ENCODE measurements around the gene PPP1R13L.

PPP1R13L gene

DNA sequence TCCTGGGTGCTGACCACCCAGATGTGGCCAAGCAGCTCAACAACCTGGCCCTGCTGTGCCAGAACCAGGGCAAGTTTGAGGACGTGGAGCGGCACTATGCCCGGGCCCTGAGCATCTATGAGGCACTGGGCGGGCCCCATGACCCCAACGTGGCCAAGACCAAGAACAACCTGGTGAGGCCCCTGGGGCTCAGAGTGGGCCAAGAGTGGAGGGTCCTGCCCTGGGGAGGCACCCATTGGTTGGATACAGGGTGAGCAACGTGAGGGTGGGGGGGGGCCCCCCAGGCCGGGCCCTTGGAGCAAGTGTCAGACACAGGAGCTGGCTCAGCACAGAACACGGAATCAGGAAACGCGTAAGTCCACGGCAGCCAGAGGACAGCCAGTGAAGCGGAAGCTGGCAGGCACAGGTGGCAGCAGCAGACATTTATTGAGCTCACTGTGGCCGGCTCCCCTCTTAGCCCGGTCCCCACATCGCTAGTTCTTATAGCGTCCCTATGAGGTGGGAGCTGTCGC, 55.4 kb downstream of the PPP1R13L start:
- ChIA-PET POLR2A (no interaction called here), CTCF (interaction anchor here (0.6 kb wide), 1 partner anchor 312 kb away, joined by 3 read pairs; no protein-coding TSS in a partner anchor)
- TF ChIP-seq L3MBTL2 (conservative IDR thresholded peaks at IDR 0.05) (no peak), BHLHE40 (IDR thresholded peaks at IDR 0.05; ENCODE audit: borderline replicate concordance) (no peak), HDGF (IDR thresholded peaks at IDR 0.05; ENCODE audit: borderline replicate concordance) (no peak), NFRKB (IDR thresholded peaks at IDR 0.05) (no peak), LEF1 (IDR thresholded peaks at IDR 0.05; ENCODE audit: borderline replicate concordance) (no peak), ELF4 (IDR thresholded peaks at IDR 0.05) (no peak), FOXA1 (IDR thresholded peaks at IDR 0.05) (no peak)
- TF ChIP-seq, protein P1, sequence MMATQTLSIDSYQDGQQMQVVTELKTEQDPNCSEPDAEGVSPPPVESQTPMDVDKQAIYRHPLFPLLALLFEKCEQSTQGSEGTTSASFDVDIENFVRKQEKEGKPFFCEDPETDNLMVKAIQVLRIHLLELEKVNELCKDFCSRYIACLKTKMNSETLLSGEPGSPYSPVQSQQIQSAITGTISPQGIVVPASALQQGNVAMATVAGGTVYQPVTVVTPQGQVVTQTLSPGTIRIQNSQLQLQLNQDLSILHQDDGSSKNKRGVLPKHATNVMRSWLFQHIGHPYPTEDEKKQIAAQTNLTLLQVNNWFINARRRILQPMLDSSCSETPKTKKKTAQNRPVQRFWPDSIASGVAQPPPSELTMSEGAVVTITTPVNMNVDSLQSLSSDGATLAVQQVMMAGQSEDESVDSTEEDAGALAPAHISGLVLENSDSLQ (IDR thresholded peaks at IDR 0.05), result no peak
- DNase-seq (ENCODE audit: extremely low spot score), result no peak

DNA sequence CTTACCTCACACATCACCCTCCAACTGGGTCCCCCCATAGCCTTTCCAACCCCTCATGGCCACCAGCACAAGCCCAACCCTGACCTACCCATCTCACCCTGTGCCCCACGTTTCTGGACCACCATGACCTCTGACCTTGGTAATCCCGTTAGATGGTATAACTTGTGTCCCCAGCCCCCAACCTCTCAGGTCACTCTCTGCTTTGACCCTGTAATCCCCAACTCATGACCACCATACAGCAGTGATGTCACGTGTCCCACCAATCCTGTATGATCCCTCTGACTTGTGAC, 55.8 kb downstream of the PPP1R13L start:
- no peak for DNase-seq (ENCODE audit: extremely low spot score)
- ChIA-PET POLR2A (no interaction called here), CTCF (no interaction called here)
- no peak for TF ChIP-seq CTBP1 (IDR thresholded peaks at IDR 0.05; ENCODE audit: borderline replicate concordance)
- no peak for TF ChIP-seq FOXM1 (IDR thresholded peaks at IDR 0.05; ENCODE audit: borderline replicate concordance)
- no peak for TF ChIP-seq BHLHE40 (IDR thresholded peaks at IDR 0.05; ENCODE audit: borderline replicate concordance)
- no peak for TF ChIP-seq HDGF (IDR thresholded peaks at IDR 0.05; ENCODE audit: borderline replicate concordance)
- no peak for TF ChIP-seq SP1 (IDR thresholded peaks at IDR 0.05)
- no peak for TF ChIP-seq L3MBTL2 (conservative IDR thresholded peaks at IDR 0.05)
- no peak for TF ChIP-seq ZNF384 (IDR thresholded peaks at IDR 0.05)
- TF ChIP-seq LEF1 (IDR thresholded peaks at IDR 0.05; ENCODE audit: borderline replicate concordance), result no peak
- no peak for TF ChIP-seq TARDBP (IDR thresholded peaks at IDR 0.05)
- TF ChIP-seq FOXA1 (IDR thresholded peaks at IDR 0.05), result no peak
- TF ChIP-seq ARNT (IDR thresholded peaks at IDR 0.05), result no peak
- no peak for TF ChIP-seq NFRKB (IDR thresholded peaks at IDR 0.05)
- TF ChIP-seq SUZ12 (IDR thresholded peaks at IDR 0.05), result no peak
- no peak for TF ChIP-seq ELF4 (IDR thresholded peaks at IDR 0.05)
- no peak for TF ChIP-seq FOXK2 (IDR thresholded peaks at IDR 0.05)
- TF ChIP-seq, protein P1 (IDR thresholded peaks at IDR 0.05), result no peak

DNA sequence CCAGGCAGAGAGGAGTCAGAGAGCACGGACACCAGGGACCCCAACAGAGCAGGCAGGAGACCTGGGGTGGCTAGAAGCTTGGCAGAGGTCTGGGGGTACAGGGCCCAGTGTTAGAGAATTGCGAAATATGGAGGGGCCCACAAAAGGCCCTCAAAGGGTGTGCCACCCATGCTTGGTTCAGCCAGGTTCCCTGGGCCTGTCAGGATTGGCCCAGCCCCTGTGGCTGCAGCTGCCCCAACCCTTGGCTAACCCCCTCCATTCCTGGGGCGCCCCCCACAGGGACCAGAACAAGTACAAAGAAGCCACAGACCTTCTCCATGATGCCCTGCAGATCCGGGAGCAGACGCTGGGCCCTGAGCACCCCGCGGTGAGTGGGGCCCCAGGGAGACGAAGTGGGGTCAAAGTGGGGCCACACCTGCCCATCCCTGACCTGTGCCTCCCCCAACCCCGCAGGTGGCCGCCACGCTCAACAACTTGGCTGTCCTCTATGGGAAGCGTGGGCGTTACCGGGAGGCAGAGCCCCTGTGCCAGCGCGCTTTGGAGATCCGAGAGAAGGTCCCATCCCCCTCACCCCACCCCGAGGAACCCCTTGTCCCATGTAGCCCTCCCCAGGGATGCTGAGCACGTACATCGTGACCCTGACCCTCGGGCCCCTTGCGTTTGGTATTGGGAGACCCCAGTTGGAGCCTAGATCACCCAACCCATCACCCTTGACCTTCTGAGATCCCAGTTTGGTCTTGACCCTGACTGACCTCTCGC, 56.3 kb downstream of the PPP1R13L start:
- POLR2A ChIA-PET, result no interaction called here
- CTCF ChIA-PET, result no interaction called here
- no peak for DNase-seq (ENCODE audit: extremely low spot score)
- TF ChIP-seq, protein P1 (IDR thresholded peaks at IDR 0.05), result no peak
- TF ChIP-seq ARNT (IDR thresholded peaks at IDR 0.05) (no peak), ZNF384 (IDR thresholded peaks at IDR 0.05) (no peak), ELF4 (IDR thresholded peaks at IDR 0.05) (no peak), FOXM1 (IDR thresholded peaks at IDR 0.05; ENCODE audit: borderline replicate concordance) (no peak), L3MBTL2 (conservative IDR thresholded peaks at IDR 0.05) (no peak), HDGF (IDR thresholded peaks at IDR 0.05; ENCODE audit: borderline replicate concordance) (no peak), CTBP1 (IDR thresholded peaks at IDR 0.05; ENCODE audit: borderline replicate concordance) (no peak)

DNA sequence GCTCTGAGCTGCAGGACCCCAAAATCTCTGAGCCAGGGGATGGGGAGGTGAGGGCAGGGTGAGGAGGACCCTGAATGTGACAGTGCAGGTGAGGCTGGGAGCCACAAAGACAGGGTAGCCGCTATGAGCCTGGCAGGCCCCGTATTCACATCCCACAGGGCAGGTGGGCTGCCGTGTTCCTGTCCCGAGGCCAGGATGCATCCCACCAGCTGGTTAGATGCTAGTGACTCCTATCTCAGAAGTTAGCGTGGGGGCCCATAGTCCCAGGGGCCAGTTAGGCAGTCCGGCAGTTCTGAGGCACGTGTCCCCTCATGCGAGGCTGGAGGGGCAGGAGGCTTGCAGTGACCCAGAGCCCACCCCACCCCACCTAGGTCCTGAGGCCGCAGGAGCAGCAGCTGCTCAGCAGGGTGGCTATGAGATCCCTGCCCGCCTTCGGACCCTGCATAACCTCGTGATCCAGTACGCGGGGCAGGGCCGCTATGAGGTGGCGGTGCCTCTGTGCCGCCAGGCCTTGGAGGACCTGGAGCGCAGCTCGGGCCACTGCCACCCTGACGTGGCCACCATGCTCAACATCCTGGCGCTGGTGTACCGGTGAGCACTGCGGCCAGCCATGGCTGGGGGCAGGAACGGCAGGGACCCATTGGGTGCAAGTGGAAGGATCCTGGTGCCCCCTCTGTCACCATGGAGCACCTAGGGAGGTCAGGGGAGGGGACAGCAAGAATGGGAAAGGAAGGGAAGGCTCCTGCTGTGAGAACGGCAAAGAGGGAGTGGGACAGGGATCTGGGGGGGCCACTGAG, 57.1 kb downstream of the PPP1R13L start:
- CTCF ChIA-PET, result no interaction called here
- TF ChIP-seq HDGF (IDR thresholded peaks at IDR 0.05; ENCODE audit: borderline replicate concordance) (no peak), SP1 (IDR thresholded peaks at IDR 0.05) (no peak), CTBP1 (IDR thresholded peaks at IDR 0.05; ENCODE audit: borderline replicate concordance) (no peak), ARNT (IDR thresholded peaks at IDR 0.05) (no peak), FOXA1 (IDR thresholded peaks at IDR 0.05) (no peak), L3MBTL2 (conservative IDR thresholded peaks at IDR 0.05) (no peak), BHLHE40 (IDR thresholded peaks at IDR 0.05; ENCODE audit: borderline replicate concordance) (no peak), LEF1 (IDR thresholded peaks at IDR 0.05; ENCODE audit: borderline replicate concordance) (no peak), SUZ12 (IDR thresholded peaks at IDR 0.05) (no peak), NFRKB (IDR thresholded peaks at IDR 0.05) (no peak), ELF4 (IDR thresholded peaks at IDR 0.05) (no peak), FOXM1 (IDR thresholded peaks at IDR 0.05; ENCODE audit: borderline replicate concordance) (no peak), TARDBP (IDR thresholded peaks at IDR 0.05) (no peak)
- TF ChIP-seq, protein P1 (IDR thresholded peaks at IDR 0.05), result no peak
- POLR2A ChIA-PET, result no interaction called here
- DNase-seq (ENCODE audit: extremely low spot score), result no peak

DNA sequence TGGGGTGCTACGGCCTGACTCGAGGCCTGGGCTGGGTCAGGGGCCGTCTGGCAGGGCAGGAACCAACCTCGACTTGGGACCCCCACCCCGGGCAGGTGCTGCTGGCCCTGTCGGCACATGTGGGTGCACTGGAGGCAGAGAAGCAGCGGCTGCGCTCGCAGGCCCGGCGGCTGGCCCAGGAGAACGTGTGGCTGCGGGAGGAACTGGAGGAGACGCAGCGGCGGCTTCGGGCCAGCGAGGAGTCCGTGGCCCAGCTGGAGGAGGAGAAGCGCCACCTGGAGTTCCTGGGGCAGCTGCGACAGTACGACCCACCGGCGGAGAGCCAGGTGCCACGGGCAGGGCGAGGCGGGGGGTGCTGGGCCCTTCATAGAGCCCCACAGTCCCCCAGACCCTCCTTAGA, 58.4 kb downstream of the PPP1R13L start:
- CTCF ChIA-PET, result no interaction called here
- POLR2A ChIA-PET, result no interaction called here
- no peak for TF ChIP-seq FOXK2 (IDR thresholded peaks at IDR 0.05)
- TF ChIP-seq HDGF (IDR thresholded peaks at IDR 0.05; ENCODE audit: borderline replicate concordance), result no peak
- no peak for TF ChIP-seq TARDBP (IDR thresholded peaks at IDR 0.05)
- TF ChIP-seq, protein P1 (IDR thresholded peaks at IDR 0.05), result no peak
- no peak for TF ChIP-seq ARNT (IDR thresholded peaks at IDR 0.05)
- no peak for TF ChIP-seq SP1 (IDR thresholded peaks at IDR 0.05)
- TF ChIP-seq L3MBTL2 (conservative IDR thresholded peaks at IDR 0.05), result no peak
- DNase-seq (ENCODE audit: extremely low spot score), result no peak
